H9 (cell line): ENCODE measurements around the gene PCBP2. TPM values are rescaled to one million over a fixed set of nuclear protein-coding genes. Genes with fewer than 3 reads are reported as not detected.
A peak's percentile ranks its signal among the peaks of the same experiment; 100 is the strongest.

ENCODE experiments used
- DNase-seq: peaks from one replicate; pipeline ENCODE4 v3.0.0-alpha.2; 2017
- H2AFZ ChIP-seq: one replicate; pipeline ENCODE4 v1.6.1; 2013; ENCODE audit warnings: mild to moderate bottlenecking, low read length, control low read depth, moderate library complexity
- H2AK5ac ChIP-seq: 2 replicates; pipeline ENCODE4 v1.6.1; 2013; ENCODE audit warnings: low read length, control low read depth, mixed read lengths; ENCODE audit not compliant: insufficient read length
- H2BK120ac ChIP-seq: one replicate; pipeline ENCODE4 v1.6.1; 2013; ENCODE audit warnings: low read depth, mild to moderate bottlenecking, low read length, control low read depth, inconsistent platforms; ENCODE audit not compliant: poor library complexity, severe bottlenecking
- H2BK12ac ChIP-seq: 2 replicates; pipeline ENCODE4 v1.6.1; 2013; ENCODE audit warnings: low read length, control low read depth, mixed read lengths, low read depth; ENCODE audit not compliant: insufficient read length
- H2BK15ac ChIP-seq: 2 replicates; pipeline ENCODE4 v1.6.1; 2013; ENCODE audit warnings: low read depth, low read length, control low read depth
- H2BK20ac ChIP-seq: one replicate; pipeline ENCODE4 v1.6.1; 2013; ENCODE audit warnings: low read depth, mild to moderate bottlenecking, low read length, control low read depth, inconsistent platforms; ENCODE audit not compliant: poor library complexity, severe bottlenecking
- H2BK5ac ChIP-seq: 2 replicates; pipeline ENCODE4 v1.6.1; 2013; ENCODE audit warnings: low read length, control low read depth, mixed read lengths; ENCODE audit not compliant: insufficient read length
- H3K14ac ChIP-seq: 2 replicates; pipeline ENCODE4 v1.6.1; 2013; ENCODE audit warnings: low read length, control low read depth; ENCODE audit not compliant: insufficient read depth
- H3K18ac ChIP-seq: 2 replicates; pipeline ENCODE4 v1.6.1; 2013; ENCODE audit warnings: low read depth, mild to moderate bottlenecking, mixed read lengths, low read length, control low read depth; ENCODE audit not compliant: insufficient read length
- H3K23ac ChIP-seq: 2 replicates; pipeline ENCODE4 v1.6.1; 2013; ENCODE audit warnings: low read length, control low read depth, mixed read lengths, low read depth; ENCODE audit not compliant: insufficient read length
- H3K23me2 ChIP-seq: 2 replicates; pipeline ENCODE4 v1.6.1; 2013; ENCODE audit warnings: low read depth, mild to moderate bottlenecking, mixed read lengths, low read length, control low read depth; ENCODE audit not compliant: insufficient read length, poor library complexity, severe bottlenecking
- H3K27ac ChIP-seq: 2 replicates; pipeline ENCODE4 v1.5.1; 2013; ENCODE audit warnings: low read length, control low read depth, mixed read lengths, low read depth; ENCODE audit not compliant: insufficient read length
- H3K27me3 ChIP-seq: 2 replicates; pipeline ENCODE4 v1.6.1; 2013; ENCODE audit warnings: low read length, control low read depth, inconsistent platforms; ENCODE audit not compliant: insufficient read depth
- H3K4ac ChIP-seq: 2 replicates; pipeline ENCODE4 v1.6.1; 2013; ENCODE audit warnings: low read depth, mild to moderate bottlenecking, control low read depth, inconsistent platforms, low read length, moderate library complexity
- H3K4me1 ChIP-seq: 2 replicates; pipeline ENCODE4 v1.6.1; 2013; ENCODE audit warnings: low read length, control low read depth, inconsistent platforms; ENCODE audit not compliant: insufficient read depth
- H3K4me2 ChIP-seq: 2 replicates; pipeline ENCODE4 v1.6.1; 2013; ENCODE audit warnings: low read length, control low read depth, mixed read lengths; ENCODE audit not compliant: insufficient read length, insufficient read depth
- H3K56ac ChIP-seq: 2 replicates; pipeline ENCODE4 v1.6.1; 2013; ENCODE audit warnings: low read depth, mild to moderate bottlenecking, mixed read lengths, low read length, control low read depth; ENCODE audit not compliant: insufficient read length
- H3K79me1 ChIP-seq: 2 replicates; pipeline ENCODE4 v1.6.1; 2013; ENCODE audit warnings: low read depth, mild to moderate bottlenecking, moderate library complexity, low read length, control low read depth, inconsistent platforms; ENCODE audit not compliant: insufficient read depth, poor library complexity, severe bottlenecking
- H3K79me2 ChIP-seq: 2 replicates; pipeline ENCODE4 v1.6.1; 2013; ENCODE audit warnings: low read length, control low read depth, inconsistent platforms; ENCODE audit not compliant: insufficient read depth
- H3K9ac ChIP-seq: 2 replicates; pipeline ENCODE4 v1.6.1; 2013; ENCODE audit warnings: low read length, control low read depth, mixed read lengths; ENCODE audit not compliant: insufficient read length; ENCODE audit errors: extremely low read depth
- H3K9me3 ChIP-seq: one replicate; pipeline ENCODE4 v1.6.1; 2013; ENCODE audit warnings: low read depth, low read length, inconsistent platforms; ENCODE audit not compliant: control insufficient read depth
- H3T11ph ChIP-seq: one replicate; pipeline ENCODE4 v1.6.1; 2013; ENCODE audit warnings: mild to moderate bottlenecking, low read length, control low read depth, inconsistent platforms
- H4K20me1 ChIP-seq: one replicate; pipeline ENCODE4 v1.6.1; 2013; ENCODE audit not compliant: control insufficient read depth, insufficient read length, insufficient read depth
- H4K5ac ChIP-seq: 2 replicates; pipeline ENCODE4 v1.6.1; 2013; ENCODE audit warnings: low read depth, mild to moderate bottlenecking, mixed read lengths, low read length, control low read depth; ENCODE audit not compliant: insufficient read length
- H4K8ac ChIP-seq: replicated peaks from 2 replicates; pipeline ENCODE4 v1.6.1; 2013; ENCODE audit warnings: low read length, control low read depth, mixed read lengths, low read depth; ENCODE audit not compliant: insufficient read length
- H4K91ac ChIP-seq: 2 replicates; pipeline ENCODE4 v1.6.1; 2013; ENCODE audit warnings: low read depth, mild to moderate bottlenecking, moderate library complexity, mixed read lengths, low read length, control low read depth; ENCODE audit not compliant: insufficient read length
- H3K27ac Mint-ChIP-seq, 3 experiments: 2 replicates in 2 of 3; 3 replicates in 1 of 3; pipeline ENCODE4 v1.8.0; 2020 to 2021; ENCODE audit warnings: mixed read lengths in 3 of 3, mild to moderate bottlenecking in 1 of 3, moderate library complexity in 1 of 3
- H3K27me3 Mint-ChIP-seq: 2 replicates; pipeline ENCODE4 v1.8.0; 2021; ENCODE audit warnings: low read depth, mild to moderate bottlenecking, moderate library complexity, mixed read lengths
- H3K36me3 Mint-ChIP-seq, 3 experiments: 2 replicates in 2 of 3; 3 replicates in 1 of 3; pipeline ENCODE4 v1.8.0; 2020 to 2021; ENCODE audit warnings: low read depth in 3 of 3, mixed read lengths in 3 of 3; ENCODE audit not compliant: insufficient read depth in 1 of 3
- H3K4me1 Mint-ChIP-seq, 2 experiments: 2 replicates each; pipeline ENCODE4 v1.8.0; 2020; ENCODE audit warnings: mixed read lengths in 2 of 2
- H3K4me3 Mint-ChIP-seq, 2 experiments: 2 replicates in 1 of 2; 3 replicates in 1 of 2; pipeline ENCODE4 v1.8.0; 2020 to 2021; ENCODE audit warnings: mild to moderate bottlenecking in 2 of 2, mixed read lengths in 2 of 2, moderate library complexity in 1 of 2
- H3K9me3 Mint-ChIP-seq, 2 experiments: 2 replicates in 1 of 2; 3 replicates in 1 of 2; pipeline ENCODE4 v1.8.0; 2020; ENCODE audit warnings: mild to moderate bottlenecking in 2 of 2, mixed read lengths in 2 of 2, moderate library complexity in 1 of 2
- CTCF ChIP-seq: fragments of 200-600 bp; sonication (generic); conservative IDR thresholded peaks from 3 replicates; pipeline ENCODE4 v1.8.0; 2021; ENCODE audit warnings: antibody characterized with exemption, mild to moderate bottlenecking
- WGBS: extraction: QIAGEN DNeasy Blood & Tissue Kit; methylation state at CpG from one replicate; pipeline ENCODE4 v1.1.7; 2013; ENCODE audit warnings: missing lambda C conversion rate, low lambda C conversion rate, mixed read lengths; ENCODE audit not compliant: insufficient read length; ENCODE audit errors: extremely low coverage; 5-methylcytosine and 5-hydroxymethylcytosine counted together
- total RNA-seq: library from RNA; stranded (reverse); gene quantifications from 2 replicates; pipeline ENCODE4 v1.2.1, GENCODE V29; 2021

The PCBP2 gene
- total RNA-seq, 1 experiment from 2014 or later = 1,207 TPM

- H3K9me3 ChIP-seq = no peaks in the 10 kb centered on the region
- no CpG with 5 or more reads among the region's 5 CpGs for WGBS
- no peak overlapping the region for H2BK12ac ChIP-seq
- no peak overlapping the region for H2AFZ ChIP-seq
- no peak overlapping the region for H4K5ac ChIP-seq
- no peak overlapping the region for H3K4ac ChIP-seq
- H3K18ac ChIP-seq = no peak overlapping the region
- Mint-ChIP-seq H3K9me3 (no peaks in the 10 kb centered on the region), H3K36me3 (peaks cover 0 to 11% (median 1%) of the 10 kb centered on the region in 3 experiments; a peak in 1 of 7 replicates), H3K27me3 (no peaks in the 10 kb centered on the region; the same call in 1 of the 2 replicates), H3K4me3 (peak overlapping the region; percentile 14 to 58; a peak in 2 of 5 replicates), H3K4me1 (peaks cover 59 to 64% of the 10 kb centered on the region in 2 experiments), H3K27ac (peak overlapping the region in 2 of 3 experiments; percentile 92 to 94; a peak in 5 of 7 replicates)
- H3K79me1 ChIP-seq = peaks cover 2% of the 10 kb centered on the region
- no peak overlapping the region for H2AK5ac ChIP-seq
- no peak overlapping the region for H2BK5ac ChIP-seq
- no peak overlapping the region for H2BK15ac ChIP-seq
- no peak for TF ChIP-seq CTCF
- H3K27me3 ChIP-seq = no peaks in the 10 kb centered on the region
- no peak overlapping the region for H3K9ac ChIP-seq
- no peak overlapping the region for H4K8ac ChIP-seq
- peaks cover 6% of the 10 kb centered on the region; the same call in 1 of the 2 replicates for H3K4me1 ChIP-seq
- no peak overlapping the region for H3K56ac ChIP-seq
- peak; percentile 90 for DNase-seq
- H3K14ac ChIP-seq = no peak overlapping the region
- H3K23me2 ChIP-seq = peaks cover 27% of the 10 kb centered on the region
- no peak overlapping the region for H3K23ac ChIP-seq
- no peaks in the 10 kb centered on the region for H3K79me2 ChIP-seq
- no peak overlapping the region for H2BK120ac ChIP-seq
- H4K91ac ChIP-seq = no peak overlapping the region
- H2BK20ac ChIP-seq = no peak overlapping the region
- H4K20me1 ChIP-seq = no peaks in the 10 kb centered on the region
- no peak overlapping the region for H3T11ph ChIP-seq
- H3K27ac ChIP-seq = no peak overlapping the region
- no peak overlapping the region for H3K4me2 ChIP-seq
Measured at GRCh38 chr12:53495903-53496751, 44.2 kb downstream of the PCBP2 start.
